Activated T-helper 1 cell treated with Interleukin-2 at 50 U/mL for 16 hours (primary cell): Measurements from ENCODE around the gene LCE2D.
"Not testable (repeated sequence)": the region's sequence is repeated elsewhere in the genome, so short reads cannot be mapped to it uniquely, and the experiment has no call there.

Source experiments
- DNase-seq: peaks from one replicate; pipeline ENCODE4 v3.0.0-alpha.2; 2020; ENCODE audit warnings: low read depth

LCE2D gene, protein sequence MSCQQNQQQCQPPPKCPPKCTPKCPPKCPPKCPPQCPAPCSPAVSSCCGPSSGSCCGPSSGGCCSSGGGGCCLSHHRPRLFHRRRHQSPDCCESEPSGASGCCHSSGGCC

DNA sequence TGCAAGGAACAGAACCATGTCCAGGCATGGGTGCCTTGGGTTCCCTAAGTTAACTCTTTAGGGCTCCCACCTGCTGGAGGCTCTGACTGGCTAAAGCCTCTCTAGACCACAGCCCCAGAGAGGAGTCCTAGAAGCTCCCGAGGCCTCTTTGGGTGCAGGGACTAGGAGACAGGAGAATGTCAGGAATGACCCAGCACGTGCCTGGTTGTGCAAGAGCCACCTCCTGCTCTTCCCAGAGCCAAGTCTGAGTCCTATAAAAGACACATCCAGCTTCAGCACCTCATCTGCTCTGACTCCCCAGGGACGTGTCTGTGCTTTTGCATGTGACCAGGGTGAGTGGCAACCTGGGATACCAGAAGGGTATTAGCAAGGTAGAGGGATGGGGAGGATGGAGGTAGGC is at the start of gene LCE2D:
Gene LCE2D, plus strand, starts transcription at position 283 of the 400 bp plus-strand sequence. CDS start 726 bp downstream, outside the sequence.
- no peak for DNase-seq

DNA sequence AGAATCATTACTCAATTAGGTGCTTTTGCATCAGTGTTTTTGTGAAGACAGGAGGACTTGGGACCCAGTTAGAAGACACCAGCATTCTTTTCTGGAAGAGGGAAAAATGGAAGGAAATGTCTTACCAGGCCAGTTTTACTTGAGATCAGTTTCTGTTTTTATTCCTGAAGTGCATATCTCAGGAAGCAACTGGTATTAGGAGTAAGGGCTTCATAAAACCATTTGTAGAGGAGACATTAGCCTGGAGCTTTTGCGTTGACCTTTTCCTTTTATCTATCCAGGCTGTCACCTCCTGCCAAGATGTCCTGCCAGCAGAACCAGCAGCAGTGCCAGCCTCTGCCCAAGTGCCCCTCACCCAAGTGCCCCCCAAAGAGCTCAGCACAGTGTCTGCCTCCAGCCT is 49.7 kb upstream of the LCE2D start, which contains the start of gene LCE3B:
Gene LCE3B, plus strand, starts transcription at position 301 of the 400 bp plus-strand sequence. Its CDS starts 0 bp downstream, at position 301.
- no peak for DNase-seq

DNA sequence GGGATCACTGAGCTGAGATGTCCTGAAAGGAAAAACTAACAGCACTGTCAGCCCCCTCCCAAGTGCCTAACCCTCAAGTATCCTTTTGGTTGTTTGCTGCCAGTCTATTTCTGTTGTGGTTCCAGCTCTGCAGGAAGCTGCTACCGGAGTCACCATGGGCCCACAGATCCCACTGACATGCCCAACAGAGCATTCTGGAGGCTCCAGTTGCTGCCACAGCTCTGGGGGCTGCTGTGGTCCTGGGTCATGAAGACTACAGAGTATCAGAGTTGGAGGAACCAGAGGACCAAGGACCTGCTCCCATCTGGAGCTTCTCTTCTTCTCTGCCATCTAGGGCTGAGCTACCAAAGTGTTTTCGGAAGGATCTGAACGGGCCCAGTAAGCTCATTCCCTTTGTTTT is 41.2 kb upstream of the LCE2D start:
- DNase-seq: no peak

DNA sequence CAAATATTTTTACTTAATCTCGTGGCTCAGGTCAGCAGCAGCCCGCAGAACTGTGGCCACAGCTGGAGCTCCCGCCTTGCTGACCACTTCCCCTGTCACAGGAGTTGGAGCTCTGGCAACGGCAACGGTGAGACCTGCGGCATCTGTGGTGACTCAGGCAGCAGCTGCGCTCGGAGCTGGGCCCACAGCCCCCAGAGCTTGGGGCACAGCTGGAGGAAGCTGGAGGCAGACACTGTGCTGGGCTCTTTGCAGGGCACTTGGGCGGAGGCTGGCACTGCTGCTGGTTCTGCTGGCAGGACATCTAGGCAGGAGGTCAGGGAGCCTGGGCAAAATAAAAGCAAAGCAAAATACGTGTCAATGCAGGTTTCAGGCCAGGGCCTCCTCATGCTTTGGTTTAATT is 40.4 kb upstream of the LCE2D start, which contains the start of gene LCE3A:
Gene LCE3A, minus strand, starts transcription at position 301 of the 400 bp plus-strand sequence. Its CDS starts 0 bp downstream, at position 301.
- DNase-seq: no peak

DNA sequence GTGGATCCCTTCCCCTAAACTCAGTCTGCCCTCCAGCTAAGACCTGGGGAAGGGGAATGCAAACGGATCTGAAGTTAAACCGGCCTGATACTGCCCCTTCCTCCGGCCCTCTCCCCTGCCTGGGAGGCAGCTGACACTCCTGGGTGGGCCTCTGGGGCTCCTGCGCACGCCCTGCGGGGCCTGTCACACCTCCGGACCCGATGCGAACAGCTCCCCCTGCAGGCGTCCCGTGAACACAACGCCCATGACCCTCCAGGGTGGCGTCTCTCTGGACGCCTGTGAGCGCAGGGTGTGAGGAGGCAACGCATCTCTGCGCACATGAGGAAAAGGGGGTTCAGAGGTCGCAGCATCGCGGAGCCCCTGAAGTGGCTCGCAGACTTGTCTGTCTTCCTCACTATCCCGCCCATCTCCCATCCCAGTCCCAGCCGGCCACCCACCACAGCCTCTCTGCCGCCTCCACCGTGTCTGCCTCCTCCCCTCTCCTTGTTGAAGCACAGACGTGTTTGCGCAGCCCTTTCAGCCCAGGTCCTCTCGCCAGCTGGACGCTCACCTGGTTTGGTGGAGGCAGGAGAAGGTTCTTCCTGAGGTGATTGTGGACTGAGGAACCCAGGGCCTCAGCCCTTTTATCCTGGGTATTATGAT is 39.9 kb upstream of the LCE2D start:
- DNase-seq: no peak

DNA sequence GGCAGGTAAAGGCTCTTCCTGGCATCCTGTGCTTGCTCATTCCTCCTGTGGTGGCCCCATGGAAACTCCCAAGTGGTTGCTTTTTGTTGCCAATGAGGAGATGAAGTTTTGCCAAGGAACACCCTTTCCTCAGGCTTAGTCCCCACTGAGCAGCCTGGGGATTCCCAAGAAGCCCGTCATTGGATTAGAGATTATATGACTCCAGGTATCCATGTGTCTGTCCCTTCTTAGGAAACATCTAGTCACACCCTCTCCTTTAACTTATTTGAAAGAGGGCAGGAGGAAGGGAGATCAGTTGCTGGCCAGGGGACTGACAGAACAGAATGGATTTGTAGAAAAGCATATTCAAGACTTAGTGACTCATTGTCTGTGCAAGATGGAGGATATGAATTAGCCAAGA is 36.4 kb upstream of the LCE2D start:
- no peak for DNase-seq

DNA sequence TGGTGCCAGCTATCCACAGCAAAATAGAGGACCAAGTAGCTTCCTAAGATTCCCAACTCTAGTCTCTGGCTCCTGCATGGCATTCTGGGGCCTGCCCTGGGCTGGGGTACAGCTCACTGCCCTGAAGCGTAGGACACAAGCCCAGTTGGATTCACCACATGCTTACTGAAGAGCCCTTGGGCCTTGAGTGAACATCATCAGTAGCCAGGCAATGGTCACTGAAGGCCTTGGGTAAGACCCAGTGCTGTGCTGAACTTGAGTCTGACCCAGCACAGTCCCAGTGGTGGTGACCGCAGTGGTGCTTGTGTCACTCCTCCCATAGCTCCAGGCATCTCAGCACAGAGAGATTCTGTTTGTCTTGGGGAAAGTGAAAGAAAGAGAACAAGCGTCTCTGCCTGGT is 32.6 kb upstream of the LCE2D start:
- DNase-seq: no peak

DNA sequence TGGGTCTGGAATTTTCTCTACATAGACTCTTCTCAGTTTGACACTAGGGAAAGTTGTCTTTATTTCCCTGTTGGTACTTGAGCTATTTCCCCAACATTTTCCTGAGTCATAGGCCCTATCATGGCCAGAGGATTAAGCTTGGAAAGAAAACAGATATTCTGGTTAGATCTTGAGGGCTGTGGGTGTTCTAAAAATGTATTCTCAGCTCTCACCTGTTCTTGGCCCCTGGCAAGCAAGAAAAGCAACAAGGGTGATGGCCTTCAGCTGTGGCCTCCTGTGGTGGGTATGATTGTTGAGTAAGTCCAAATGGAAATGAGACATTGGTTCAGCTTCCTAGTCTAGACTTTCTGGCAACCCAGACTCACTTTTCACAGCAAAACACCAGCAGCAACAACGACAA is 22.8 kb upstream of the LCE2D start:
- DNase-seq: no peak

DNA sequence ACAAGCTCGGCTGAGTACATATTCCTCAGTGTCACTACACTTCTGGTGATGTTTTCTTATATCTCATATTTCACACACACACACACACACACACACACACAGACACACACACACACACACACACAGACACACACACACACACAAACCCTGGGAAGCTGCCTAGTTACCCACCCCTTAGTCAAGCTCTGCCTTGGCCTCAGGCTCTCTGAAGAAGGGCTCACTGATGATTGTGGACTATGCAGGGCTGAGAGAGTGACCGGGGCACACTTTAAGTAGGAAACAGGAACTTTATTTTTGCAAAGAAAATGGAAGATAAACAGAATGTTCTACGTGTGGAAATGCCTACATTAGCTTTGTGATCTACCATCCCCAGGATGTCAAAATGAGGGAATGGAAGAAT is 19.2 kb upstream of the LCE2D start:
- DNase-seq: no peak

DNA sequence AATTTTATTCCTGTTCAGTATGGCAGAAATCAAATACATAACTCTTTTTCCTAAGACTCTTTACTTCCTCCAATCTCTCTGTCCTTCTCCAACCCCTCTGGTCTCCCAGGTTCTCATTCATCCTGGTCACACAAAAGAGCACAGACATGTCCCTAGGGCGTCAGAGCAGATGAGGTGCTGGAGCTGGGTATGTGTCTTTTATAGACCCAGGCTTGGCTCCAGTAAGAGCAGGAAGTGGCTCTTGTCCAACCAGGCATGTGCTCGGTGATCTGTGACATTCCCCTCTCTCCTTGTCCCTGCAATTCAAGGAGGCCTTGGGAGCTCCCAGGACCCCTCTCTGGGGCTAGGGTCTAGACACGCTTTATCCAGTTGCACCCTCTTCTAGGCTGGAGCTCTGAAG is 18.0 kb upstream of the LCE2D start:
- DNase-seq: no peak

DNA sequence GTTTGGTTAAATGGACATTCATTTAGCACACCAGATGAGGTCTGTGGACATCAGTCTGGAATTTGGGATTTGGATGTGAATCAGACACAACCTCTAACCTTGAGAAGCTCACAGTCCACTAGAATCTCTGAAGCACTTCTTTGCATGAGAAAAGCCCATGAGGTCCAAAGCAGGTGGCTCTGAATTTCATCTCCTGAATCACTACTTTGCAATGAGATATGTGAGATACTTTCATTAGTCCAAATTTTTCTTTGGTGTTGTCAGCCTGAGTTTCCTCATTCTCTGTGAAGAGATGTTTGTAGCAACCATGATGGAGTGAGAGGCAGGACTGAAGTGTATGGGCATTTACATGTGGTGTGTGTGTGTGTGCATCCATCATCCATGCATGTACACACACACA is 16.5 kb upstream of the LCE2D start:
- no peak for DNase-seq

DNA sequence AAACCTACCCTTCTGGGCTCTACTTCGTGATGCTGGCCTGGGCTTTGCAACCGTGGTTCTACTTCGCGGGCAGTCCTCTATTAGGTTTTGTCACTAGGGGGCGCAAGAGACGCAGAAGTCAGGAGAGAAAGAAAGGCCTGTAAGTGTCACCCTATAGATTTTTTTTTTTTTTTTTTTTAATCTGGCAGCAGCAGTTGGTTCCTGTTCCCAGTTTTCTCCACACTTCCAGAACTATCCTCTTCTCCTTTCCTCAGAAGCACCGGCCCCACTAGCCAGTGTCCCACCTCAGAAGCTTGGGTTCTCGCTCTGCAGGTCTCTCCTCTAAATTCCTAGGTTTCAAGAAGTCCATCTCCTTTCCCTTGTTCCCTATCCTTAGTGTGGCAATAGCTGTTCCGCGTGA is 9.1 kb upstream of the LCE2D start:
- DNase-seq: no peak

DNA sequence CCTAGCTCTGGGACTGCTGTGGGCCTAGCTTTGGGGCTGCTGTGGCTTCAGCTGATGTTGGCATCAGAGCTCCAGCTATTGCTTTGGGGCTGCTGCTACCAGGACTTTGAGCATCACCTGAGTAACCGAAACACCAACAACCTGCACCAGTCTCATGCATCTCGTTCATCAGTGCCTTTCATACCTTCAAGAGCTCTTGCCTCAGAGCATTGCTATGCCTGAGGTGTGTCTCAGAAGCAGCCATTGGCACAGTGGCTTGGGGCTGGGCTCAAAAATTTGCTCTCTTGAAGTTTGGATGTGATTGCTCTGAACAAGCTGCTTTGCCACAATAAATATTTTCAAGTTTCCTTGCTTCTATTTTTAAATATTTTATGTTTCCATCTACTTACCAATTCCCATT is 6.7 kb upstream of the LCE2D start:
- no peak for DNase-seq

DNA sequence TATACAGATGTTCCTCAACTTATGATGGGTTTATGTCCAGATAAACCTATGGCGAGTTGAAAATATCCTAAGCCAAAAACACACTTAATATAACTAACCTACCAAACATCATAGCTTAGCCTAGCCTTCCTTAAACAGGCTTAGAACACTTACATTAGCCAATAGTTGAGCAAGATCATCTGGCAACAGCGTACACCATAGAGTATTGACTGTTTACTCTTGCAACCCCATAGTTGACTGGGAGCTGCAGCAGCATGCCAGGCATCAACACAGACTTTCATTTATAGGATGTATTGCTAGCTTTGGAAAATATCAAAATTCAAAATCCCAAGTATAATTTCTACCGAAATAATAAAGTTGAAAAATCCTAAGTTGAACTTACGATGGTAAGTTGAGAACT is 5.5 kb upstream of the LCE2D start:
- no peak for DNase-seq

DNA sequence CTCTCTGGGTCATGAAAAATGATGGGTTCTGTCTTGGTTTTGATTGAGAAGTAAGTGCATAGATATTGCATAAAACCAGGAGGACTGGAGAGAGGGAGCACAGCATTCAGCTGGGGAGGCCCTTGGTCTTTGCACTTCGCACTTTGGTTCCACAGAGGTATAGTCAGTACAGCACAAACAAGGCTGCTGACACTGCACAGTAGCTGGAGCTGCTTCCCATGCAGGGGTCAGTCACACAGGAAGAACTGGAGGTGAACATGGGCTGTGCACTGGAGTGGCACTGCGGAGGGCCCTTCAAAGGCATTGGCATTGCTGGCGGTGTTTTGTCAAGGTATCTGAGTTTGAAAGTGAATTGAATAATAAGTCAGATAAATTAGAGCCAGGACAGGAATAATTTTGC is 4.5 kb upstream of the LCE2D start:
- no peak for DNase-seq

DNA sequence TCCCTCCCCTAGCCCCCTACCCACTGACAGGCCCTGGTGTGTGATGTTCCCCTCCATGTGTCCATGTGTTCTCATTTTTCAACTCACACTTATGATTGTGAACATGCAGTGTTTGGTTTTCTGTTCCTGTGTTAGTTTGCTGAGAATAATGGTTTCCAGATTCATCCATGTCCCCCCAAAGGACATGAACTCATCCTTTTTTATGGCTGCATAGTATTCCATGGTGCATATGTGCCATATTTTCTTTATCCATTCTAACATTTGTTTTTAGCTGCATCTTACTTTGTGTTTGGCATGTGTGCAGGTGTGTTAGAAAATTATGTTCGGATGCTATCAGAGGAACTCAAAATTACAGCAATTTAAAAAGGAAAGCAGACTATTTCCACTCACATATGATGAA is 3.0 kb downstream of the LCE2D start:
- not testable (repeated sequence) for DNase-seq

DNA sequence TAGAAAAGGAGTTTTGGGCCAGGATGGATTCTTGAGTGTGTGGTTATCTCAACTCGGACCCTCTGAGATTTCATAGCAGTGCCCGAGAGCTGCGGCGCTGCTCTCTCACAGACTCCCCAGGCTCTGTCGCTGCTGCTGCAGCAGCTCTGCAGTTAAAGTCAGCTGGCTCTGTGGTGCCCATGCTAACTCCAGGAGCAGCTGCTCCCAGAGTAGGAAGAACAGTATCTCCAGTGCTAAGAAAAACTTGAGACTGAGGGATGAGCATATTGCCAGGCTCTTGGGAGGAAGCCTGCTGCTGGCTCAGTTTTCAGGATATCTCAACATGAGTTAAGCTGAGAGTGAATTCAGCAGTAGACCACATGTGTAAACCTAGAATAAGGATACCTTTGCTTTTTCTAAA is 4.5 kb downstream of the LCE2D start:
- DNase-seq: no peak

DNA sequence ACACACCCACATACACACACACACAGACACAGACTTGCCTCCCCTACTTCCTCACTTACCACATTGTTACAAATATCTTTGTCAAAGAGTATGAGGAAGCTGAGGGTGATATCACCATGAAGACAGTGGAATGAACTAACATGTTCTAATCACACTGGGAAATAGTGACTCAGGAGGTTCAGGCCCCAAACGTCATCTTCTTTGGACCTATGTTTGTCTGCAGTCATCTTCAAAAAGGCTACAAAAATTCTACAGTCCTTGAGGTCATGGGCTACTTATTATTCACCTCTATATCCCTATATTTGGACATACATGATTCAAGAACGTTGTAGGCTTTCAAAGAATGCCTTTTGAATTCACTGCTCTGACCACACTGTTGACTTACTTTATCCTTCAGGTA is 9.8 kb downstream of the LCE2D start:
- no peak for DNase-seq

DNA sequence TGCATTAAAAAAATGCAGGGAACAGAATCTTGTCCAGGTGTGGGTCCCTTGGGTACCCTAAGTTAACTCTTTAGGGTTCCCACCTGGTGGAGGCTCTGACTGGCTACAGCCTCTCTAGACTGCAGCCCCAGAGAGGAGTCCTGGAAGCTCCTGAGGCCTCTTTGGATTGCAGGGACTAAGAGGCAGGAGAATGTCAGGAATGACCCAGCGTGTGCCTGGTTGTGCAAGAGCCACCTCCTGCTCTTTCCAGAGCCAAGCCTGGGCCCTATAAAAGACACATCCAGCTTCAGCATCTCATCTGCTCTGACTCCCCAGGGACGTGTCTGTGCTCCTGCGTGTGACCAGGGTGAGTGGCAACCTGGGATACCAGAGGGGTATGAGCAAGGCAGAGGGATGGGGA is 11.8 kb downstream of the LCE2D start, which contains the start of gene LCE2C:
Gene LCE2C, plus strand, starts transcription at position 297 of the 400 bp plus-strand sequence. CDS start 737 bp downstream, outside the sequence.
- DNase-seq: not testable (repeated sequence)

DNA sequence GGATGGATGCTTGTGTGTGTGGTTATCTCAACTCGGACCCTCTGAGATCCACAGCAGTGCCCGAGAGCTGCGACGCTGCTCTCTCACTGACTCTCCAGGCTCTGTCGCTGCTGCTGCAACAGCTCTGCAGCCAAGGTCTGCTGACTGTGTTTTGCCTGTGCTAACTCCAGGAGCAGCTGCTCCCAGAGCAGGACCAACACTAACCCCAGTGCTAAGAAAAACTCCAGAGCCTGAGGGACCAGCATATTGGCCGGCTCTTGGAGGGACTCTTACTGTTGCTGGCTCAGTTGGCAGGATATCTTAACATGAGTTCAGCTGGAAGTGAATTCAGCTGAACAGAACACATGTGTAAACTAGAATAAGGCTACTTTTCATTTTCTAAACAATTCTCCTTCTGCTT is 16.3 kb downstream of the LCE2D start:
- no peak for DNase-seq

DNA sequence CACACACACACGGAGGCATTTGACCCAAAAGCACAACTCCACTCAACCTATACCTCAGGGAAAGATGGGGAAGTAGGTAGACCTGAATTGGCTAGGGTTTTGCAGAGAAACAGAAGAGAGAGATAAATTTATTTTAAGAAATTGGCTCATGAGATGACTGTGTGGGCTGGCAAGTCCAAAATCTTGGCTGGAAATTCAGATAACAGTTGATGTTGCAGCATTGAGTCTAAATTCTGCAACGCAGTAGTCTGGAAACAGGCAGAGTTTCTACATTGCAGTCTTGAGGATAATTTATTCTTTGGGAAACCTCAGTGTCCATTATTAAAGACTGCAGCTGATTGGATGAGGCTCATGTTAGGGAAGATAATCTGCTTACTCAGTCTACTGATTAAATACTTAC is 18.4 kb downstream of the LCE2D start:
- DNase-seq: no peak

DNA sequence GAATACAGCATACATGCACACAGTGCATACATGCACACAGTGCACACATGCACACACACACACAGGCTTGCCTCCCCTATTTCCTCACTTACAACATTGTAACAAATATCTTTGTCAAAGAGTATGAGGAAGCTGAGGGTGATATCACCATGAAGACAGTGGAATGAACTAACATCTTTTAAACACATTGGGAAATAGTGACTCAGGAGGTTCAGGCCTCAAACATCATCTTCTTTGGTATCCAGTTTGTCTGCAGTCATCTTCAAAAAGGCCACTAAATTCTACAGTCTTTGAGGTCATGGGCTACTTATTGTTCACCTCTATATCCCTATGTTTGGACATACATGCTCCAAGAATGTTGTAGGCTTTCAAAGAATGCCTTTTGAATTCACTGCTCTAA is 20.7 kb downstream of the LCE2D start:
- no peak for DNase-seq

DNA sequence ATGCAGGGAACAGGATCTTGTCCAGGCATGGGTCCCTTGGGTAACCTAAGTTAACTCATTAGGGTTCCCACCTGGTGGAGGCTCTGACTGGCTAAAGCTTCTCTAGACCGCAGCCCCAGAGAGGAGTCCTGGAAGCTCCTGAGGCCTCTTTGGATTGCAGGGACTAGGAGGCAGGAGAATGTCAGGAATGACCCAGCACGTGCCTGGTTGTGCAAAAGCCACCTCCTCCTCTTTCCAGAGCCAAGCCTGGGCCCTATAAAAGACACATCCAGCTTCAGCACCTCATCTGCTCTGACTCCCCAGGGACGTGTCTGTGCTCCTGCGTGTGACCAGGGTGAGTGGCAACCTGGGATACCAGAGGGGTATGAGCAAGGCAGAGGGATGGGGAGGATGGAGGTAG is 22.6 kb downstream of the LCE2D start, which contains the start of gene LCE2B:
Gene LCE2B, plus strand, starts transcription at position 301 of the 400 bp plus-strand sequence. CDS start 721 bp downstream, outside the sequence.
- not testable (repeated sequence) for DNase-seq
